Activated CD8-positive, alpha-beta memory T cell treated with anti-CD3 and anti-CD28 coated beads, Interleukin-2, amount 50 U/mL, for 4 hours (primary cell): ENCODE results near the gene TGFBRAP1.

Experiments used
- DNase-seq: peaks from one replicate; pipeline ENCODE4 v3.0.0-alpha.2; 2020

TGFBRAP1 gene, protein sequence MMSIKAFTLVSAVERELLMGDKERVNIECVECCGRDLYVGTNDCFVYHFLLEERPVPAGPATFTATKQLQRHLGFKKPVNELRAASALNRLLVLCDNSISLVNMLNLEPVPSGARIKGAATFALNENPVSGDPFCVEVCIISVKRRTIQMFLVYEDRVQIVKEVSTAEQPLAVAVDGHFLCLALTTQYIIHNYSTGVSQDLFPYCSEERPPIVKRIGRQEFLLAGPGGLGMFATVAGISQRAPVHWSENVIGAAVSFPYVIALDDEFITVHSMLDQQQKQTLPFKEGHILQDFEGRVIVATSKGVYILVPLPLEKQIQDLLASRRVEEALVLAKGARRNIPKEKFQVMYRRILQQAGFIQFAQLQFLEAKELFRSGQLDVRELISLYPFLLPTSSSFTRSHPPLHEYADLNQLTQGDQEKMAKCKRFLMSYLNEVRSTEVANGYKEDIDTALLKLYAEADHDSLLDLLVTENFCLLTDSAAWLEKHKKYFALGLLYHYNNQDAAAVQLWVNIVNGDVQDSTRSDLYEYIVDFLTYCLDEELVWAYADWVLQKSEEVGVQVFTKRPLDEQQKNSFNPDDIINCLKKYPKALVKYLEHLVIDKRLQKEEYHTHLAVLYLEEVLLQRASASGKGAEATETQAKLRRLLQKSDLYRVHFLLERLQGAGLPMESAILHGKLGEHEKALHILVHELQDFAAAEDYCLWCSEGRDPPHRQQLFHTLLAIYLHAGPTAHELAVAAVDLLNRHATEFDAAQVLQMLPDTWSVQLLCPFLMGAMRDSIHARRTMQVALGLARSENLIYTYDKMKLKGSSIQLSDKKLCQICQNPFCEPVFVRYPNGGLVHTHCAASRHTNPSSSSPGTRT

DNA sequence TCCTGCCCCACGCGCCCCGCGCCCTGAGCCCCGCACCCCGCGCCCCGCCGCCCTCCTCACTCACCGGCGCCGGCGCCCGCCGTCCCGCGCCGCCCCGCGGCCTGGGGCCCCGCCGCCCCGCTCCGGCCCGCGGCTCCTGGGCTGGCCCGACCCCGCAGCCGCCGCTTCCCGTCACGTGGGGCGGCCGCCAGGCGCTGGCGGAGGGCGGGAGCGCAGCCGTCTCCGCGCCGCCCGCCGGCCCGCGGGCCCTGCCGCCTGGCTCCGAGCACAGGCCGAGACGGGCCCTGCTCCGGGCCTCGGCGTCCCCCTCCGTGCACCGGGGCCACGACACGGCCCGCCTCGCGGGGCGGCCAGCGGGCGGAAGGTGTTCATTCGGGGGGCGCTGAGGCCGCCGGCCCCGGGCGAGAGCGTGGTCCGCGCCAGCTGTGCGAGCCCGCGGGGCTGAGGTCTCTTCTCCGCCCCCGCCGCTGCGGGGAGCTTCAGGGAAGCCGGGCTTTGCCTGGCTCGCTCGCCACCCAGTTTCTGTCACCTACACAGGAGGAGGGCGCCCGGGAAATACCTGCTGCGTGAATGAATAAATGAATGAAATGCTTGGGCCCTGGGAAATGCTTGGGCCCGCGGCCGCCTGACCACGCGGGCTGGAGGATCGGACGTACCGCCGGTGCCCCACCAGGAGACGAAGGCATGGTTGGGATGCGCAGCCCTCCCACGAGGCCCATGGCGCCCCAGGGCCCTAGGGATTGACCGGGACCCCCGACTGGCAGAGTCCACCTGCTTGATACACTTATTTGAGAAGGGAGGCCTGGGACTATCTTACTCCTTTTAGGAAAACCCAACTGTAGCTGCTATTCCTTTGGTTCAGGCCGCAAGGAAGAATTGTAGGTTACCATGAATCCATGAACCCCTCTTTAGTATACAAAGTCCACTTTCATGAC, at the start of gene TGFBRAP1:
Gene TGFBRAP1 (minus strand): TSS at position 175 of the 935 bp plus-strand sequence. CDS start 21,434 bp downstream, outside the sequence.
- DNase-seq = peak; percentile 59

DNA sequence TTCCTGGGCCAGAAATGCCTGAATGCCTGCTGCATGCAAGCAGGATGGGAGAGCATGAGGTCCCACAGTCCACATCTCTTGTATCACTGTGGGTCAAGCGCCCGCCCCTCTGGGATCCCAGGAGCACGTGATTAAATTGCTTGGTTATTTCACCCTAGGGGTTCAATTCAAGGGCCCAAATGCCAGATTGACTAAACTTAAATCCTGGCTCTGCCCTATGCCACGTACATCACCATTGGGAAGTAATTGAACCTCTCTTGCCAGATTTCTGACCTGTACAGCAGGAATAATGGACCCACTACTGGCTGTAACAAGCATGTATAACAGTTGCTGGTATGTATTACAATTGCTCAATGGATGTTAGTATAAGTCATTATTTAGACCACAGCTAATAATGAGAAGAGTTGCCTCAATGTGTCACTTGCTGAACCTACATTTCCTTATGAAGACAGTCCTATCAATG, 49.4 kb upstream of the TGFBRAP1 start:
- no peak for DNase-seq

DNA sequence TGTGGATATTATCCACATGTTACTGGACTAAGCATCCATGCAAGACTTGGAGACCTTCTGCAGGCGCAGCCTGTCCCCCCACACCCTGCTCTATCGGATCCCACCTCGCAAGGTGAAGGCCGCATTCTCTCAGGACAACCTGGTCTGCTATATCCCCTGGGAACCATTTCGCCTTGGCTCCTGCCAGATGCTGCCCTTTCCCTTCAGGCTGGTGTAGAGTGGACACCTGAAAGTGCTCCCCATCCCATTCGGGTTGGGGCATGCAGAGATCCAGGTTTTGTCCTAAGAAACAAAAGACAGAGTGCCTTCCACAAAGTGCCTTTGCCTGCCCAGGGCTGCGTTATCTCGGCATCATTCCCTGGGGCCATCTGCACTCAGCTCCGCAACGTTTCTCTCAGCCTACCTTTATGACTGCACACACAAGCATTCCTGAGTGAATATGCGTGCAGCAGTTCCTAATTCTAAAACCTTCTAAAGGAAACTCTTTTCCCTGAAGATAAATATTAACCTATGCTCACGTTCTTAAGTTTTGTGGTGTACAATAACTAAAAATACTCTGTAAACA, 48.8 kb upstream of the TGFBRAP1 start:
- no peak for DNase-seq

DNA sequence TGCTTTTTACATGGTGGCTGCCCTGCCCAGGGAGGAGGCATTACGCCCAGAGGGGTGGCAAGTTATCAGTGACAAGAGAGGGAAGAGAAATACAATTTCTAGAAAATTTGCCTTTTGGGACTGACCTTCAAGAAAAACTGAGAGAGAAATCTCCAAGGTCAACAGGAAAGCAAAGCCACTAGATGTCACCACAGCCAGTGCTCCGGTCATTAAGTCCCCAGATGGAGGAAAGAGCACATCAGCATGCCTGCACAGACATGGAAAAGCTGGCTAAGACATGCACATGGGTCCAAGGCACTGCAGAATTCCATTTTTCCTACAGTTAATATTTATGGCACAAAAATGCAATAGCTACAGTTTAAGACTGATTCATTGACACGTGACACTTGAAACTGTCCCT, 48.3 kb upstream of the TGFBRAP1 start:
- no peak for DNase-seq

DNA sequence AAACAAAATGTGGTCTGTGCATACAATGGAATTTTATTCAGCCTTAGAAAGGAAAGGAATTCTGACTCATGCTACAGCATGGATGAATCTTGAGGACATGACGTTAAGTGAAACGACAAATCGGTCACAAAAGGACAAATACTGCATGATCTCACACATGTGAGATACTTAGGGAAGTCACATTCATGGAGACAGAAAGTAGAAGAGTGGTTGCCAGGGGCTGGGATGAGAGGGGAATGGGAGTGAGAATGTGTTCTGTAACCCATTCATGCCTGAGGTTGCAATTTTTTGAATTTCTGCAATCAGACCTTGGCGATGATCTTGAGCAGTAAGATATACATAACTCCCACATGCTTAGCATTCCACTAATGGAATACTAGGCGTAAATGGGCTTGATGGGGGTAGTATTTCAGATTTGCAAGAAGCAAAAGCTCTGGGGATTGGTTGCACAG, 47.3 kb upstream of the TGFBRAP1 start:
- DNase-seq = no peak

DNA sequence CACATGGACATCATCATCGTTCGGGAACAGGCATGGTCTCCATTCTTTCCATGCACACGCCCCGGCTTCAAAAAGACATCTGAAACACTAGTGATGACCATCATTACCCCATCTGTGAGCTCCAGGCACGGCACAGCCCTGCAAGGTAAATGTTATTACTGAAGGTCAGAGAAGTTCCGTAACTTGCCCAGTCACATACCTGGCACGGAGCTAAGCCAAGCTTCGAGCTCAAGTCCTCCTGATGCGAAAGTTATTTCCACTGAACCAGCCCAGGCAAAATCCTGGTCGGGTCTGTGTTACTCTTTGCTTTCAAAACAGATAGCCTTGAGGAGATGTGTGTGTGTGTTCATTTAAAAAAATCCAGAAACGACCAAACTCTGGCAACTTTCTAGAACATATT, 46.5 kb upstream of the TGFBRAP1 start:
- no peak for DNase-seq

DNA sequence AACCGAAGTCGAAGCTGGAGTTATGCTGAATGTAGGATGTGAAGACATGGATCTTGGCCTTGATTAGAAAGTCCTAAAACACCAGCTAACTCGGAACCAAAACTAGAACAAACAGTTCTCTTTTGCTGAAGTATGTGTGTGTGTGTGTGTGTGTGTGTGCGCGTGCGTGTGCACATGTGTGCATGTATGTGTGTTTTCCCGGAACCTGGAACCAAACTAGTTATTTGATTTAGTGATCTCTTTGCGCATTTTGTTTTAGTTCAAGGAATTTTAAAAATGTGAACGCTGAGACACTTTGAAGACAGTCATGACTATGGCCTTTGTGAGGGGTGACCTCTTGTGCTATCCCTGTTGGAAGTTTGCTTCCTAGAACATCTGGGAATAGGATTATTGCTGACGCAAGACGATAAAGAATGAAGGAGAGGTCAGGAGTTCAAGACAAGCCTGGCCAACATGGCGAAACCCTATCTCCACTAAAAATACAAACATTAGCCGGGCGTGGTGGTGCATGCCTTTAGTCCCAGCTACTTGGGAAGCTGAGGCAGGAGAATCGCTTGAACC, 45.5 kb upstream of the TGFBRAP1 start:
- no peak for DNase-seq

DNA sequence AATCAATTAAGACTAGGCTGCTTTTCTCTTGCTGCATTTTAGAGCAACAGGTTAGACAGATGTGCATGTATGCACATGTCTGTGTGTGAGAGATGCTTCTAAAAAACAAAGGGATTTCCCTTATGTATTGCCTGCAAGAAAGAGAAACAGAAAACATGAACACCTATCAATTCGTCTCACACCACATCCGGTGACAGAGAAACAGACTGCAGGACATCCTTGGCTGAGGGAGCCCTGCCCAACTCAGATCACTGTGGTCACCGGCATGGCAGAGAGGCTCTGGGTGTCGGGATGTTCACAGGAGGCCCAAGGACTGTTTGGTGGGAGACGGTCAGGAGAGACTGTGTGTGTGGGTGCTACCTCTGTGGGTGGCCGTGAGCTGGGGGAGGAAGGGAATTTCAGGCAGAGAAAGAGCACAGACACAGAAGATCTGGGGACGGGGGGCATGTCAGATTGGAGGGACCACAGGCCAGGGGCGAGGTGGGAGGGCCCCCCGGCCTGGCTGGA, 44.4 kb upstream of the TGFBRAP1 start:
- no peak for DNase-seq

DNA sequence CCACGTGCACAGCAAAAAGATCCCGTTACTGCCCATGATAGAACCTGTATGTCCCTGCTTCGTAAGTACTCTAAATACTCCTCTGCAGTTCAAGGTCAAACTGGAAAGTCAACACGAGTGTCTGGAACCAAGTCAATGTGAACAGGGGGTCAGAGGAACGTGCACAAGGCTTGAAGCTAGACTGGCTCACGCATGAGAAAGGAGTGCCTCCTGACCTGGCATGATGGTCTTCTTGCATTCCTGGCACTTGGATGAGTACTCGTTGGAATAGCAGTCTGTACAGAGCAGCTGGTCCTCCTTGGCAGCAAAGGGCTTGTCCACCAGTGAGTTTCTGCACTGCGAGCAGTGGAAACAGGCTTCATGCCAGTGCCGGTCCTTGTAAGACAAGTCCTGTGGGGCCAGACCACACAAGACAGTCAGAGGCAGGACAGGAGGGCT, 43.8 kb upstream of the TGFBRAP1 start:
- no peak for DNase-seq

DNA sequence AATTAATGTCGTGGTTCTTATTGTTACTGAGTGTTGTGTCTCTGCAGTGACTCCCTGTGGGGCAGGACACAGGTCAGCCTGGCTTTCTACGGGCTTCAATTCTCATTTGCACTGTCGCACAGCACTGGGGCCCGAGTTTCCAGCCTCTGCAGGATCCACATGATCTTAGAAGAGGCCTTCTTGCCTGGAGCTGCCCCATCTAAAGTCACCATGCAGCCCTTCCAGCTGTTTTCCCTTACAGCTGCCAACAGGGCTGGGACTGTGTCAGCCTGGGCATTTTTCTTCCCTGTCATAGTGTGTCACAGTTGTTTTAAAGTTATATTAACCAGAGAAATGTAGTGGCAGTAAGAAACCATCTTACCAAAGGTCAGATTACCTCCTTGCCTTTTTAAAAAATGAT, 42.3 kb upstream of the TGFBRAP1 start:
- no peak for DNase-seq

DNA sequence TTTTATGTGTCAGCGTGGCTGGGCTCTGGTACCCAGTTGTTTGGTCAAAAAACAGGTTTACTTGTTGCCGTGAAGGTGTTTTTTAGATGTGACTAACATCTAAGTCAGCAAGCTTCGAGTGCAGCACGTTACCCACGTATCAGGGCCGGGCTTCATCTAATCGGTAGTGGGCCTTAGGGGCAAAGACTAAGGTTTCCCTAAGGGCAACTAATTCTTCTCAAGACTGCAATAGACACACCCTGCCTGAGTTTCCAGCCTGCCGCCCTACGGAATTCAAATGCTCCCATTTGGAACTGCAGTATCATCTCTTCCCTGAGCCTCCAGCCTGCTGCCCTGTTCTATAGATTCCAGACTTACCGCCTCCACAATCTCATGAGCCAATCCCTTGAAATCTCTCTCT, 41.6 kb upstream of the TGFBRAP1 start:
- no peak for DNase-seq

DNA sequence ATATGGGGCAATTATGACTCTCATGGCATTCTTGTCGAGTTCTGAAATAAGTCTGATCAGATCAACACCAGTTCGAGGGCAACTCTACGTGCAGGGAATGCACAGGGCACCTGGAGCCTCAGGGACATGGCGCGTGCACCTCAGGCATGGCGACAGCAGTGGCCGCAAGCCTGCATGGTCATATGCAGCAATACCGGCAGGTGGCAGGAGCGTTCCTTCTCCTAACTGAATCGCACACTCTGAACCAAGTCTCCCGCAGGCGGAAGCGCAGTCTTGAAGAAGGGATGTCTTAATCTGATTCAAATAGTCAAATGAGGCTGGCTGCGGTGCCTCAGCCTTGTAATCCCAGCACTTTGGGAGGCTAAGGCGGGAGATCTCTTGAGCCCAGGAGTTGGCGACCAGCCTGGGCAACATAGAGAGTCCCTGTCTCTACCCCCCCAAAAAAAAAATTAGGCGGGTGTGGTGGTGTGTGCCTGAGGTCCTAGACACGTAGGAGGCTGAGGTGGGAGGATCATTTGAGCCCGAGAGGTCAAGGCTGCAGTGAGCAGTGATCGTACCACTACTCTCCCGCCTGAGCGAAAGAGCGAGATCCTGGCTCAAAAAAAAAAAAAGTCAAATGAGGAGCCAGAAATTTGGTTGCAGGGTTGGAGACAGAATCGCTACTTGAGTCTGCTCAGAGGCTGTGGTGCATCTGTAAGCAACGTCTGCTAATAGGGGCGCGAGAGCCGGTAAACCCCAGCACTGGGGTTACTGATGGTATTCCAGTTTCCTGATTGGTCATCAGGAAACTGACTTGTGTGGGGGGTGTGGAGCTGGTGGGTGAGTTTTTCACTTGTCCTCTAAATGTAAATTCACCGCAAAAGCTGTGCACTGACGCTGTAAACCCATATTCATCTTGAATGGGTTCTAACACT, 40.5 kb upstream of the TGFBRAP1 start:
- peak; percentile 88 for DNase-seq

DNA sequence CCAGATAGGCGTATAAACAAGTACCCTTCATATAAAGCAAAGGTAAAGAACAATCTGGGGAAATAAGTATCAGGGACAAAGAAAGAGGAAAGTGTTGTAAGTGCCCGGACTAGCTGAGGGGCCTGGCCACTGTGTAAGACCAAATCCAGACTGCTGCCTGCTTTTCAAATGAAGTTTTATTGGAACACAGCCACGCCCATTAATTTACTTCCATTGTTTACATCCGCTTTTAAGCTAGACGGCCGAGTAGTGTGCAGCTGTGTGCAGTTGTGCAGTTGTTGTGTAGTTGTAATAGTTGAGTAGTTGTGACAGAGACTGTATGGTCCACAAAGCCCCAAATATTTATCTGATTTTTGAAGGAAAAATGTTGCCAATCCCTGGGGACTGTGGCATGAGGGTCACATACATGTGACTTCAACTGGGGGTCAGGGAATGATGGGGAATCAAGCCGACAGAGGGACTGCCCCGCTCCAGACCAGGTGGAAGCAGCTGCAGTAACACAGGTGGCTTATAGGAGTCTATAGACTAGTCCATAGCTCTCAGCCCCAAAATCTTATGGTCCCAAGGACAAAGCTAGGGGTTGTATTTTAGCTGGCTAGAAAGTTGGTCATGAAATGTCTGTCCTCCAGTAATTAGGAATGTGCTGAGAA, 39.3 kb upstream of the TGFBRAP1 start:
- DNase-seq = no peak

DNA sequence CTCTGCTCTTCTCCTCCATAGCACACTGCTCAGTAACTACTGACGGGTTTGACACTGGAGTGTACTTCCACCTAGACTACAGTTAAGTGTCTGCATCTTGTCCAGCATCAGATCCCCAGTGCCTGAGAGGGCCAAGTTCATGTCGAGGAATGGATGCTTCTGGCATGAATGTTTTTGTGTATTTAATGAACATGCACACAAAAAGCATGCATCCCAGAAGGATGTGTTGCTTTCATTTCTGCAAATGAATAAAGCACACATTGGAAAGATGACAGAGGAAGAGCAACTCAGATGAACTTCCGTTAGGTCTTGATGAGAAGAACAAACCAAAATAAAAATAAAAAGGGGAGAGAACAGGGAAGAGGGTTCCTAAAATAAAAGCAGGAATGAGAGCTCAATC, 35.7 kb upstream of the TGFBRAP1 start:
- DNase-seq = no peak

DNA sequence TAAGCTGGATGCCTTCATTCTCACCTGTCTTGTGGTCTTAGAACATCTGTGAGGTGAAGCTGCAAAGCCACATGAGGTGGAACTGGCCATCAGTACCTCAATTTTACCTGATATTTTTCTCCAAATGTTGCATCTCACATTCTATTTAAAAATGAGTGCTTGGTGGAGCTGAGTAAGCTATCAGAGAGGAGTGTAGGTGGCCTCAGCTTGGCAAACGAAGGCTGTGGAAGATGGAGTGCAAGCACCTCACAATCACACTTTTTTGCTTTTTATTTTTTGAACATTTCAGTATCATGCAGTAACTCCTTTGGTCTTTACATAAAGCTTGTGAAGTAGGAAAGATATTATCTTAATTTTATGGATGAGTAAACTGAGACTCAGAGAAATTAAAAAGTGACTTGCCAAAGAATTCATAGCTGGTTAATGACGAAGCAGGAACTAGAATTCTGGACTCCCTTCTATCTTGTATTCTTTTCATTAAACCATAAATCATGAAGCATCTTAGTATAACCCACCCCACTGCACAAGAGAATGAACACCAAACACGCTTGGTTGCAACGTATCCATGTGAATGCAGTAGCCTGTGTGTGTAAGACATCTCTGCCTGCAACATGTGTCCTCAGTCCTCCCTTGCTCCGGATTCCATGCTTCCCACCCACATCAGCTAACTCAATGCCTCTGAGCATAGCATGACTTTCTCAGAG, 35.1 kb upstream of the TGFBRAP1 start:
- no peak for DNase-seq

DNA sequence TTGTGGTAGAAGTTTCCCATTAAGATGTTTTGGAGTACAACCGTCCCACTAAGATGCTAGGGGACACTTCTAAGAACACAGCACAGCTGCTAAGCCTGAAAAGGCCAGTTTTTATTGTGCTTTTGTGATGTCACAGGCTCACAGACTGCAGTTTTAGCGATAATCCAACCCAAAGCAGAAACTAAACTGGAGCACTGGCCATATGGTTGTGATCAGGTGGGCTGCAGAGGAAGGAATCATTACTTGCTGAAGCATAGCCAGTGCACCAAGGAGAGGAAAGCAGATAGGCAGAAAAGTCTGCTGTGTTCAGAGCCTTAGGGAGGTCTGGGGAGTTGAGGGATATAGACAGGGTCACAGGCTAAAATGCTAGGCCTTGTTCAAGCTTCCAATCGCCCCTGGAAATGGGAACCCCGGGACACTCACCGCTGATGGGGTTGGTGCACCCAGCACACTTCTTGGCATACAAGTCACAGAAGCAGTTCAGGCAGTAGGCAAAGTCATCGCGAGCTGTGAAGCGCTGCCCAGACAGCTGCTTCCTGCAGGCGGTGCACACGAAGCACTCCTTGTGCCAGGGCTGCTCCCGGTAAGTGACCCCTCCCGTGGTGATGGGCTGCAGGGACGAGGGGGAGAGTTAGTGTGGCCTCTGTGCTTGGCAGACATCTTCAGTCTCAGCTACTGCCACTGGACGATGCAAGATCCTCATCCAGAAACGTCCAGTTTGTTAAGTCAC, 33.5 kb upstream of the TGFBRAP1 start:
- no peak for DNase-seq

DNA sequence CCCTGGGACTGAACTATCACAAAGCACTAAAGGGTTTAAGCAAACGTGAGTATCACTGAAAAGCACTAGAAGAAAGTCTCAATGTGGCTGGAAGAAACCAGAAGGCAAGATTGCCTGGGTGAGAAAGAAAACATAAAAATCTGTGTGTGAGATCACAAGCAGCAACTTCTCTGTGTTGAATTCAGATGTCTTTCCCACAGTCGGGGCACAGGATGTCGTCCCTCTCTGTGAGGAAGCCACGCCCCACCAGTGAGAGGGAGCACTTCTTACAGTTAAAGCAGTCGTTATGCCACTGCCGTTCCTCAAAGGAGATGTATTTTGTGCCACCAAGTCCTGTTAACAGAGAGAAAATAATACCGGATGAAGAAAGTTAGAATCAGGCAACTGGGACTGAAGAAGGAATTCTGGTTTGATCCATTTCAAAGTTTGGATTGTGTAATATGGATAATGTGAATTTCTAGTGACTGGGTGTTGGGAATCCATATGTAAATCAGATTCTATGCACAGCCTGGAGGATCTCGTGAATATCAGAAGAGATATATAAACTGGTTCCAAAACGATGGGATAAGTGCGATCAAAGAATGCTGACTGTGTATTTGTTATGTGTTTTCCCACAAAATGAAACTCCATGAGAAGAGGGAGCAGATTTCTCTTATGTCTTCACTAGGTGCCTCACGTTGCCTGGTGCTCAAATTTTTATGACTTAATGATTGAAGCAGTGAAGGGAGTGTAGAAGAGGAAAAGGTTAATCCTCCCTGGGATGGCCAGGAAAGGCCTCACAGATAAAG, 31.8 kb upstream of the TGFBRAP1 start:
- DNase-seq = peak; percentile 36

DNA sequence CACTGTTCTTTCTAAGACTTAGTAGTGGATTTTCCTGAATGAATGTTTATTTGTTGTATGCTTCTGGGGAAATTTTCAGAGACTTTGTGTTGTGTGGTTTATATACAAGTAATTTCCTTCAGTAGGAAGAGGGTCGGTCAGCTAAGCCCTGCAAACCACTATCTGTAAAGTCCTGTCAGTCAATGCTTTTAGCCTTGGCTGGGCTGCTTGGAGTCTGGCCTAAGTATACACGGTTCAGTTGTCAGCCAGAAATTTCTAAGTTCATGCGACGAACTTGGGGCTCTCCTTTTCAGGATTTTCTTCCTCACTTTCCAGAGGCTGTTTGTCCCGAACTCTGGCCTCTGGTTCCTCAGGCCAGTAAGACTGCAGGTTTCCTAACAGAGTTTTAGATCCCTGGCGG, 29.1 kb upstream of the TGFBRAP1 start:
- DNase-seq = no peak
